Stimulated activated CD8-positive, alpha-beta memory T cell treated with anti-CD3 and anti-CD28 coated beads, Interleukin-4, amount 100 ng/mL, for 48 hours (primary cell): ENCODE measurements around the gene JAM3.

Experiments
- DNase-seq: peaks from one replicate; pipeline ENCODE4 v3.0.0-alpha.2; 2020

Gene JAM3

GRCh38 chr11:134199531-134199930, 130.7 kb downstream of the JAM3 start:
- no peak for DNase-seq

GRCh38 chr11:134200688-134201087, 131.8 kb downstream of the JAM3 start:
- no peak for DNase-seq
